Lower leg skin (tissue), 3 donors: Measurements from ENCODE around the gene AGBL5.

Experiments used
- CTCF ChIP-seq, 3 donors: fragments of 450-650 bp; IDR thresholded peaks; one replicate each; pipeline ENCODE4 v1.5.1; 2016; ENCODE audit warnings: antibody characterized with exemption in 3 of 3, mild to moderate bottlenecking in 3 of 3, moderate library complexity in 2 of 3
- POLR2A ChIP-seq, 2 donors: fragments of 450-650 bp; IDR thresholded peaks; one replicate each; pipeline ENCODE4 v1.6.1; 2016 to 2017; ENCODE audit warnings: antibody characterized with exemption in 2 of 2, mild to moderate bottlenecking in 1 of 2, moderate library complexity in 1 of 2

GRCh38 chr2:27097341-27097740, 45.9 kb downstream of the AGBL5 start:
- no peak for TF ChIP-seq CTCF (IDR thresholded peaks at IDR 0.05)
- TF ChIP-seq POLR2A (IDR thresholded peaks at IDR 0.05), result no peak
